SK-MEL-5 (cell line): ENCODE results near the gene HGFAC. TPM values are rescaled to one million over a fixed set of nuclear protein-coding genes. Genes with fewer than 3 reads are reported as not detected.

Experiments used
- DNase-seq: peaks from one replicate; pipeline ENCODE4 v3.0.0-alpha.2; 2016; ENCODE audit warnings: low read depth, low spot score
- in situ Hi-C: cut with HindIII; loops from 2 replicates; pipeline ENCODE4 v1.10.0; 2016; ENCODE audit warnings: low sequenced_read_pairs, high pct_unique_total_duplicates, low pct_unique_long_range_greater_than_20kb
- polyA plus RNA-seq, 2 experiments: library from polyadenylated mRNA; depleted of rRNA; stranded (reverse); fragments of >200 nt; gene quantifications; 2 replicates each; pipeline ENCODE4 v1.2.3, GENCODE V29; 2015
- total RNA-seq: library from RNA; depleted of rRNA; stranded (reverse); fragments of >200 nt; shearing (Covaris generic); gene quantifications from 2 replicates; pipeline ENCODE4 v1.2.3, GENCODE V29; 2014; rRNA removed

Gene HGFAC
- not detected in 2 replicates for total RNA-seq
- polyA plus RNA-seq (2015; cell fraction: cytosol; rRNA removed), result not detected in 2 replicates
- polyA plus RNA-seq (2015; cell fraction: nucleus; rRNA removed), result 0.28 TPM in 1 of 2 replicates, not detected in the other

DNA sequence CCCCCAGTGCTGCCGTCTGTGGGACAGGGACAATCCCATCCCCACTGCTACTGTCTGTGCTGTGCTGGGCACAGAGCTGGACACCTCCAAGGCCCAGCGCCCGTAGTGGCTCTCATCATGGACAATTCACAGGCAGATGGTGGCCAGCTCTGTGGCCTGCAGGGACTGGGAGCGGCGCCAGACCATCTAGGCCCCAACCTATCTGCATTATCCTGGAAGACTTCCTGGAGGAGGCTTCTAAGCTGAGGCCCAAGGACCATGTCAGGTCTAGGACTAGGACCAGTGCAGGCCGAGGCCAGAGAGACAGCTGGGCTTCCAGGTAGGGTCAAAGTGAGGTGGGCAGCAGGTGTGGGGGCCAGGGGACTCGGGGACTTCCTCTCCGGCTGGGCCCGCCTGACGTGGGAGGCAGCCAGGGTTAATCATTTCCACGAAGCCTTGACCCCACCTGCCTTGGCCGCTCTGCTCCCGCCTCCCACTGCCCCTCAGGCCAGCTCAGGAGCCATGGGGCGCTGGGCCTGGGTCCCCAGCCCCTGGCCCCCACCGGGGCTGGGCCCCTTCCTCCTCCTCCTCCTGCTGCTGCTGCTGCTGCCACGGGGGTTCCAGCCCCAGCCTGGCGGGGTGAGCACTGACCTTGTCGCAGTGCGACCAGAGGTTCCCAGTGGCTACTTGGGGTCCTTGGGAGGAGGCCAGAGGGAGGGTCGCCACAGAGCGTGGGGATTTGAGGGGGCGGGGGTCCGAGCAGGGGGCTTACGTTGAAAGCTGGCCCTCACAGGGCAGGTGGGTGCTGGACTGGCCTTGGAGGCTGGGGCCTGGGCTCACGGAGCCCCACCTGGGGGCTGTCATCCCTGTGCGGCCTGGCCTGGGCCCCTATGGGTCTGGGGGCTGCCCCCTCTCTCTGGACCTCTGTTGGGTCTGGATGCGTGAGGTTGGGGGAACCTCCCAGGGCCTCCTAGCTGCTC lies at the start of gene HGFAC:
TSS of gene HGFAC (plus strand) at position 468 of the 959 bp plus-strand sequence. CDS start at position 502, 34 bp downstream.
- DNase-seq, result no peak

DNA sequence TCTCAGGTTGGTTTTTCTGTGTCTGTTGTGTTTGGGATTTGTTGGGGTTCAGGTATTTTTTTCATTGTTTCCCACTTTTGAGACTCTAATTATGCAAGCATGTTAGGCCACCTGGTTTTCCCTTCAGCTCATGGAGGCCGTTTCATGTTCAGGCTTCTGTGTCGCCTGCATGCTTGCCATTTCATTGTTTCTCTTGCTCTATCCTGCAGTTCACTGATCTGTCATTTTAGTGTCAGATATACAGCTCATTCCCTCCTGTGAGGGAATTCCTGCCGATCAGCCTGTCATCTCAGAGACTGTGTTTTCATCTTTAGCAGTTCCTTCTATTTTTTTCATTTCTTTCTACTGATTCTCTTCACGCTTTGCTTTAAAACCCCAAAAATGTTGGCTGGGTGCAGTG lies 49.4 kb upstream of the HGFAC start:
- in situ Hi-C loops, result no loop called here
- DNase-seq, result no peak

More for the DNA sequence above, at the start of gene HGFAC:
- in situ Hi-C loops, result no loop called here

DNA sequence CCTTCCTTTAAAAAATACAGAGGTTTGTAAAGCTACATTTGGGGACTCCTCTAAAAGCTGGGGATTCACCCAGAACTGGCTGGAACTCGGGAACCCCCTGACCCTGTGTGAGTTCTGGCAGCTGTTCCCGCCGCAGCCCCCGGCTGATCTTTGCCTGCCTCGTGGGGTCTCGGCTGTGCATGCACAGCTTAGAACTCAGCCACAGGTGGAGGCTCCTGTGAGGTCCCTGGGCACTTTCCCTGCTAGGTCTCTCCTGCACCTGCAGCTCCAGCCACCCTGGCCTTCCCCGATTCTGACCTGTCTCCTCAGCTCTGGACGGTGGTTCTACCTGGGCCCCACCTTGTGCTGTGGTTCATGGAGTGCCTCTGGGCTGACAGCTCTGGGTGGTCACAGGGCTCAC lies 48.6 kb upstream of the HGFAC start:
- in situ Hi-C loops, result no loop called here
- DNase-seq, result no peak

DNA sequence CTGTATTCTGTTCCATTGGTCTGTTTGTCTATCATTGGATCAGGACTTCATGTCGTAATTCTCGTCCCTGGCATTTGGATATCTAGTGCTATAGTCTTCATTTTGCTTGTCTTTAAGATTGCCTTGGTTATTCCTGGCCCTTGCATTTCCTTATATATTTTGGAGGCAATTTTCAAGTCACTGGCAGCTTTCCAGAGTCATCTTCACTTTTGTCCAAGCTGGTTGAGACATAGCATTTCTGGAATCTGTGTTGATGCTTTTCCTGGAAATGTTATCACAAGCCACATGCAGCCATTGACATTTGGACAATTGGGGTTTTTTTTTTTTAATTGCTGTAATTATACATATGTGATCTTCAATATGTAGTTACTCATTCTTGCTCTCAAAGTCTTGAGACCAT lies 45.2 kb upstream of the HGFAC start:
- in situ Hi-C loops, result no loop called here

DNA sequence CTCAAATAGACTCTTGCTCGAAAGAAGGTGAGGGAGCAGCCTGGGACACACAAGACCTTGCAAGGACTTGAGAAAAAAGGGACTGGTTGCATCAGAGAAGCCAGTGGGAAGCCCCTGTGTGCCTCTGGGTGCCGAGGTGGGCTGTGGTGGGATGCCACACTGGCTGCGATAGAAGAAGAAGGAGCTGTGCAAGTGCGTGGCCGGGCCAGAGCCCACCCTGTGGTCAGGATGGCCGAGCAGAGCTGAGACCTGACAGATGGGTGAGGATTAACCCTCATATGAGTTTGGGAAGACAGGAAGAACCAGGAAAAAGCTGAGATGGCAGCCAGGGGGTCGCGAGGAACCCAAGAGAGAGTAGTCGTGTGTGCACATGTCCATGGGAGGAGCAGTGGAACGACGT lies 44.6 kb upstream of the HGFAC start:
- in situ Hi-C loops, result no loop called here
- no peak for DNase-seq

More for the DNA sequence above, 45.2 kb upstream of the HGFAC start:
- no peak for DNase-seq

DNA sequence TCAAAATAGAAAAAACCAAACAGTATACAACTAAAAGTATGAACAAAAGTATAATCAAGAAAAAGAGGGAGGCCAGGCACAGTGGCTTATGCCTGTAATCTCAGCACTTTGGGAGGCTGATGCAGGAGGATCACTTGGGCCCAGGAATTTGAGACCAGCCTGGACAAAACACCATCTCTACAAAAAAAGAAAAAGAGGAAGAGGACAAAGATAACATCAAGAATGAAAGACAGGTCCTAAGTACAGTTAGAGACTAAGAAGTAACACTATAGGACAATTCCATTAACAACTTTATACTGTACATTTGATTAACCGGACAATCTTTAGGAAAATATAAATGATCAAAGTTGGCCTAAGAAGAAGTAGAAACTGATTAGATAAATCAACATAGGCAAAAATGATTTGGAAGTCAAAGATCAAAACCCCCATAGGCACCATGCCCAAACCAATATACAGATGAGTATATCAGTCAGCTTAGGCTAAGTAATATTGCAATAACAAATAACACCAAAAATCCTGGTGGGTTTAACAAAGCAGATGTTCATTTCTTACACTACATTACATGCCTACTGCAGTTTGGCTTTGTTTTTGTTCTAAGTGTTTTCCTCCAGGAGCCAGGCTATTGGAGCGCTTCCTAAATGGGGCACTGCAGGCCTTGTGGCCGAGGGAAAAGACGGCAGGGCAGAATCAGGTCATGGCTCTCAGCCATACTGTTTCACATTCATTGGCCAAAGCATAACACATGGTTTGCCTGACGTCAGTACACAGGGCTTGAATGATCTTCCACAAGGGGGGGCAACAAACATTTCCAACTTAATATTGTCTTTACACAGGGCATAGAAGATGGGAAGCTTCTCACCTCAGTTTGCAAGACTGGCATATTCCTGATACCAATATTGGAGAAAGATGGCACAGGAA lies 42.2 kb upstream of the HGFAC start:
- in situ Hi-C loops, result no loop called here
- DNase-seq, result peak; percentile 55

DNA sequence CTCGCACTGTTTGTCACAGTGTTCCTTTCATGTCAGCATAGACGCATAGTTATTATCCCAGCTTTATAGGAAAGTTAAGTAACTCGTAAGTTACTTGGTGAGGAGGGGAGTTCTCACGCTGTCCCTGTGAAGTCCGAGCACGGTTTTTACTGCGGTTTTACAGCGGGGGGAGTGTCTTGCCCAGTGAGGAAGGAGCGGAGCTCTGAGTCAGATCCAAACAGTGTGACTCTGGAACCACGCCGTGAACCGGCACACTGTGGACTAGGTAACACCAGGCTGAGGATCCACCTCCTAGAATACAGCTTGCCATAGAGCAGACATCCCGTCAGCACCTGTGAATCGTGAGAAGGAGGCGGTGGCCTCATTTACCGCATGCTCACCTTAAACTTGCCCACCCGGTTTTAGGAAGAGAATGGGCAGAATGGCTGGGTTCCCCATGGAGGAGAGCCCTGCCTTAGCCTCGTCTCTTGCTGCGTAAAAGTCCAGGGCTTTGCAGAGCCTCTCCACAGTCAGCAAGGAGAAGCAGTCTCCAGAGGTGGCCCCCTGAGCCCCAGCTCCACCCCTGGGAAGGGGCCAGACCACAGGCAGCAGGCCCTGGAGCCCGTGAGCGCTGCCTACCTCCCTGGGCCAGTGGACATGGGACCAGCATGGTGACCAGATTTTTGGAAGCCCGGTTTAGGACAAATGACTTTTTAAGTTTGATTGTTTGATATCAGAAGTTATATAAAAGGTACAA lies 40.2 kb upstream of the HGFAC start:
- in situ Hi-C loops, result no loop called here
- DNase-seq, result no peak

DNA sequence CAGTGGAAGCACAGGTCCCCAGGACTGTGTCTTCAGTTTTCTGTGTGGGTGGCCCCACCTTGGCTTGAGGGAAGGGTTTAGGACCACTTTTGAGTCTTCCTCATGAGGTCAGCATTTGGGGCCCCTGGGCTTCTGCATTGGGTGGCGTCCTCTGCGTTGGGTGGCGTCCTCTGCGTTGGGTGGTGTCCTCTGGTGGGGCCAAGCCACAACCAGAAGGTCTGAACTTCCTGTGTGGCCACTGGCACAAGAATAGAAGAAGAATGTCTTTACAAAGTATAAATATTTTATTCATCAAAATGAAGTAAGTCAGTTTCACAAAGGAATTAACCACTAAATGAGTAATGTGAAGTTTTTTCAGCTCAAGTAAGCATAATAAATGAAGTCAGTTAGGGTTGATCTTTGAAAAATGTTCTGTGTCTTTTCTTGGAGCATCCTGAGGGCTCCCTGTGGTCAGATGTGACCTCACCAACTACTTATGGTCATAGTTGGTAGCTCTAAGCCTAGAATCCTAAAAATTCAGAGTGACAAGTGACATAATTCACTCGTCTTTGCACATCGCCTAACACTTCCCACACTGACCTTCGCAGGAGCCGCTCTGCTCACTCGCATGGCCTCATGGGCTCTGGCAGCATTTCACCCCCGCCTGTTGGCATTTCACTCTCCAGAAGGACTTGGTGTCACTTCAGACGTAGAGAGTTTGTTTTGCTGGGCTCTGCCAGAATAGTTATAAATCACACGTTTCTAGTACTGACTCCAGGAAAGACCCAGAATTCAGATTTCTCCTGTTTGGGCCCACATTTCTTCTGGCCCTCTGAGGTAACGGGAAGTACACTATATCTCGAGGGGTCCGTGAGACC lies 39.0 kb upstream of the HGFAC start:
- DNase-seq, result no peak
- in situ Hi-C loops, result no loop called here

DNA sequence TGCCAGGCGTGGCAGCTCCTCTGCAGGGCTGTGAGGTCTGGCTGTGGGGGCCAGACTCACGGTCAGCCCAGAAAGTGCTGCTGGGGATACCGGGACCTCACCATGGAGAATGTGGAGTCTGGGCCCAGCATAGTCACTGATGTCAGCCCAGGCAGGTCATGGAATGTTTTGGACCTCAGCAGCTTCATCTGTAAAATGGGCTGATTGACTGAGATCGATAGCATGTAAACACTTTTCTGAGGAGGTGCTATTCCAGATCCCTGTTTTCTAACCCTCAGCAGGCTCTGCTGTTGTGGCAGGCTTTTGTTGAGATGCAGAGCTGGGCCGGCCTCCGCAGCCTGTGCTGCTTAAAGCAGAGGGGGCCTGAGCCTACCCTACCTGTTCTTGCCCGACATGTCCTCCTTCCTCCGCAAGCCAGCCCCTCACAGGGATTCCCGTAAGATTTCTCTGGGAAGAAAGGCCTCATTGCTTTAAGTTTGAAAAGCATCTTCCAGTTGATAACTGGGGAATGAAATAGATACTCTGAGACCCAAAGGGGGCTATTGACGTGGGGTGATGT lies 38.3 kb upstream of the HGFAC start:
- no peak for DNase-seq
- in situ Hi-C loops, result no loop called here

DNA sequence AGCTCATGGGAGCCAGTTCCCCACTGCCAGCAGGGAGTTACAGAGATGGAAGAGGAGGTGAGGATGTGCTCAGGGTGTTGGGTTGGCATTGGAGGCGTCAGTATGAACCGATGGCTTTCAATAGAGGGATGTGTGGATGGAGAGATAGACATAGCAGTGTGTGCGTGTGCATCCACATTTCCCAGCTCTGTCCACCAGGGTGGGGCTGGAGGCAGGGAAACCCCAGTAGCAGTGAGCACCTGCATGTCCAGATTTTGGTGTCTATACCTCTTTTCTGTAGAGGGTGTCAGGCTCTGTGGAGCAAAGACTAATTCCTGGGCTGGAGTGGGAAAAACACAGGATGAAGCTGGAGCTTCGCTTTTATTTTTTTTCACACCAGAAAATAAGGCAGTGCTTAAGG lies 37.2 kb upstream of the HGFAC start:
- in situ Hi-C loops, result no loop called here
- no peak for DNase-seq

DNA sequence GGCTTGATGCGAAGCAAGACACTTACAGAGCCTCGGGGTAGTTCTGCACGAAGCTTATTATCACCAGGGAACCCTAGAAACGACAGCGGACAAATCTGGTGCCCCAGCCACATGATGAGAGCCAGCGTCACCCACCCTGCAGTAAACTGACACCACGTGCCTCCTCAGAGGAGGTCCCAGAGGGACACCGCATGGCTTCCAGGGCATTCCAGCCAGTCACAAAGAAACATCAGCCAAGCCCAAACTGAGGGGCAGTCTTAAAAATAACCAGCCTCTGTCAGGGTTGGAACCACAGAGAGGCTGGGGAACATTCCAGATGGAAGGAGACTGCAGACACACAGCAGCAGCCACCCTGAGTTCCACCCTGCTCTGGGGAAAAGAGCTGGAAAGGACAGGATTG lies 36.6 kb upstream of the HGFAC start:
- no peak for DNase-seq
- in situ Hi-C loops, result no loop called here

DNA sequence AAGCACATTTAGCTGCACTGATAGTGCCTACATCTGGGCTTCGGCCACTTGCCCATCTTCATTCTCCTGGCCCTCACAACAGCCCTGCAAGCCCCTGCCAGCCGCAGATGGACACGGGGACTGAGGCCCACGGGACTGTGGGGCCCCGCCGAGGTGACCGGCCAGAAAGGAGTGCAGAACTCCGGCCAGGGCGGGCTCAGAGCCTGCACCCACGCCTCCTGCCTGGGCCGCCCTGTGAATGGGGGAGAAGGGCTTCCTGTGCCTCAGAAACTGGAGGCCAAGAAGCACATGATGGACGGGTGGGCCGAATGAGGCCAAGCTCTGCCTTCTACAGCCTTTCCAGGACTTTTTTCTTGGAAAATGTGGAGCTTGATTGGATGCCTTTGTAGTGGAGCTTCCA lies 35.7 kb upstream of the HGFAC start:
- in situ Hi-C loops, result no loop called here
- DNase-seq, result no peak

DNA sequence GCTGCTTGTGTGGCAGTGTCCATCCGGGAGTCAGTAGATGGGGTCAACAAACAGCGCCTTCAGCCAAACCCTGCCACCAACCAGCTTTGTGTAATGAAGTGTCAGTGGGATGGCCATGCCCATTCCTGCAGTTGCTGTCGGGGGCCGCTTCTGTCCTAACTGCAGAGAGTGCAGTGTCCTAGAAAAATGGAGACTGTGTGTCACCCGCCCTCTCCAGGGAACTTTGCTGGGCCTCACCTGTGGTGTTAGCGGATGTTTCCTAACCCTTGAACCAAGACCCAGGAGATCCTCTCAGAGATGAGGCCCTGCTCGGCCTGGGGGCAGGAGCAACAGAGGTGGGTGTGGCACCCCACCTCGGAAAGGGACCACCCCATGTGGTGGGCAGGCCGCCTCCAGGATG lies 35.3 kb upstream of the HGFAC start:
- in situ Hi-C loops, result no loop called here
- no peak for DNase-seq

DNA sequence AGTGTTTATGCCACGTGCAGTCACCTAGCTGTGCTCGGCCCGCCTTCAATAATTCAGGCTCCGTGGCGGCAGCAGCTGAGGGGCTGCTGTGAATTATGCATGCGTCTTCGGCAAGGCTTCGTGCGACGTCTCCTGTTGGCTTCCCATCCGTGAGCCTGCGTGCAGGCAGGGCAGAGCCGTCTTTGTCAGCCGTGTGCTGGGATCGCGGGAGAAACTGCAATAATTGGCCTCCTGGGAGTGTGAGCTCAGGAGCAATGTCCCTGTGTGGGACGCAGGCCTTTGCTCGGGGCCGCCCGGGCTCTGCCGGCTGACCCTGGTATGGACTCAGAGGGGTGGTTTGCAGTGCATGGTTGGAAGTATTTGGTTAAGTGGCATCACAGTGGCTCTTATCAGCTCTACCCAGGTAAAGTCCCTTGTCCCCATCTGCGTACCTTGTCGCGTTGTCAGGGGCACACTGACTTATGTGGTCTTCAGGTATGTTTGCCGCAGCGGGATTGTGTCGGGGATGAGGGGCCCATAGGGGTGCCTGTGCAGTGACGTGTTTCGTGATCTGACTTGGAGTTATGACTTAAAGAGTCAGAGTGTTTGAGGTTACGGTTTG lies 34.5 kb upstream of the HGFAC start:
- DNase-seq, result no peak
- in situ Hi-C loops, result no loop called here

DNA sequence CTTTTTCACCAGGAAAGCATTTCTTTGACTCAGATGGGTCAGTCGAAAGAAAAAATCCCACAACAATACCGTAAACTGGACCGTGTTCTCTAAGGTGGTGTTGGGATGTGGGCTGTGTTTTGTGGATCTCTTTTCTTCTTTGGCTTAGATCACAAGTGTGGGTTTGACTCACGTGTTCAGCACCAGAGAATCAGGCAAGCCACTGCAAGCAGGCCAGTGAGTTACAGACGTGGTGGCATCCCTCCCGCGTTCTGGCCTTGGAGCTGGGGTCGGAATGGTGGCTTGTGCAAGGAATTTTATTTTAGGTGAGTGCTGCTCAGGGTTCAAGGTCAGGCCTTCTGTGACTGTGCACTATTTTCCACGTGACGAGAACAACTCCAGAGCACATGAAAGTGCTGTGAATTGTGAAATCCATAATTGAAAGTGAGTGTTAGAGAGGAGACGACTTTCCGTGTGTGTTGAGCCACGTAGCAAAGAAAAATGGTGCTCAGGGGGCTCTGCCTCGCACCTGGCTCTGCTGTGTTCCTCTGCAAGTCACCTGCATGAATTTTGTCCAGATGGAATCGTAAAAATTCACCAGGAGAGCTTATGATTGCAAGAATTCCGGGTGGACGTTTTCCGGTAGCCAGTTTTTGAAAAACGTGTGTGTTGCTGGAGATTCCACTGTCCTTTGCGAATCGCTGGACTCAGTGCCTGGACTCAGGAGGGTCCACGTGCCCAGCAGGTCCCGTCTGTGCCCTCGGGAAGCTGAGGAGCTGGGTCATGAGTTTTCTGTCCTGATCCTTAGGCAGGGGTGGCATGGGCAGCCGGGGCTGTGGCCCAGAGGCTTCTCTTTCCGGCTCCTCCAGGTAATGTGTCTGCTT lies 33.6 kb upstream of the HGFAC start:
- in situ Hi-C loops, result no loop called here
- DNase-seq, result no peak
